Measurements from ENCODE around the gene VCAN. TPM values are rescaled to one million over a fixed set of nuclear protein-coding genes. Genes with fewer than 3 reads are reported as not detected.

Gene VCAN
- polyA plus RNA-seq, 1 donor from 2014 or later = 1,185 TPM

Other genes starting within 250 kb of the VCAN start
- gene HAPLN1, start 249.1 kb downstream of the VCAN start, polyA plus RNA-seq = 0.10 TPM in 2 replicates

Measured in neural cell (in vitro differentiated cells).